Measurements from ENCODE around the gene CABLES2.

DNA sequence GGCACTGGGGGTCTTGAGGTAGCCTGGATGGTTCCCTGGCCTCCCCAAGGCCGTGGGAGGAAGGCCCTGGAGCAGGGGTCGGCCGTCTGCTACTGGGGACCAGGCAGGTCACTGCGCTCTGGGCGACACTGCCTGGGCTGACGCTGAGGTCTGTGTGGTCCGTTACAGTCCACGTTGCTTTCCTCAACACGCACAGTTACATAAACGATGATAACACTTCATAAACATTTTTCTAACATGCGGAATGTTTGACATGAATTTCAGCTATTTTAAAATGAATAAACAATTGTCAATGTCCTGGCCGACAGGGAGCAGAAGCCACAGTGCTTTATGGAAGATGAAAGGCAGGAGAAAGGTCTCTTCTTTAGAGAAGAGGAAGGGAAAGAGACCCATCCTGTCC, 30.4 kb upstream of the CABLES2 start:
- TF ChIP-seq, protein P1, sequence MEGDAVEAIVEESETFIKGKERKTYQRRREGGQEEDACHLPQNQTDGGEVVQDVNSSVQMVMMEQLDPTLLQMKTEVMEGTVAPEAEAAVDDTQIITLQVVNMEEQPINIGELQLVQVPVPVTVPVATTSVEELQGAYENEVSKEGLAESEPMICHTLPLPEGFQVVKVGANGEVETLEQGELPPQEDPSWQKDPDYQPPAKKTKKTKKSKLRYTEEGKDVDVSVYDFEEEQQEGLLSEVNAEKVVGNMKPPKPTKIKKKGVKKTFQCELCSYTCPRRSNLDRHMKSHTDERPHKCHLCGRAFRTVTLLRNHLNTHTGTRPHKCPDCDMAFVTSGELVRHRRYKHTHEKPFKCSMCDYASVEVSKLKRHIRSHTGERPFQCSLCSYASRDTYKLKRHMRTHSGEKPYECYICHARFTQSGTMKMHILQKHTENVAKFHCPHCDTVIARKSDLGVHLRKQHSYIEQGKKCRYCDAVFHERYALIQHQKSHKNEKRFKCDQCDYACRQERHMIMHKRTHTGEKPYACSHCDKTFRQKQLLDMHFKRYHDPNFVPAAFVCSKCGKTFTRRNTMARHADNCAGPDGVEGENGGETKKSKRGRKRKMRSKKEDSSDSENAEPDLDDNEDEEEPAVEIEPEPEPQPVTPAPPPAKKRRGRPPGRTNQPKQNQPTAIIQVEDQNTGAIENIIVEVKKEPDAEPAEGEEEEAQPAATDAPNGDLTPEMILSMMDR (IDR thresholded peaks at IDR 0.05; ENCODE audit: low read length) = no peak
- no peak for TF ChIP-seq EZH2 (IDR thresholded peaks at IDR 0.05; ENCODE audit: borderline replicate concordance, low read length)

Measured in OCI-LY1 (cell line).